Activated CD4-positive, alpha-beta T cell treated with anti-CD3 and anti-CD28 coated beads, Interleukin-2, amount 50 U/mL, for 24 hours (primary cell): ENCODE measurements around the gene CCDC180.
"Not testable (repeated sequence)": the region's sequence is repeated elsewhere in the genome, so short reads cannot be mapped to it uniquely, and the experiment has no call there.

ENCODE experiments used
- DNase-seq, 2 donors: peaks; one replicate each; pipeline ENCODE4 v3.0.0-alpha.2; 2020; ENCODE audit warnings: low read depth in 1 of 2, low spot score in 1 of 2

Gene CCDC180

GRCh38 chr9:97310896-97311295, 3.4 kb downstream of the CCDC180 start:
- no peak for DNase-seq

- no peak for DNase-seq
Observed at GRCh38 chr9:97311798-97312500, 4.5 kb downstream of the CCDC180 start.

DNA sequence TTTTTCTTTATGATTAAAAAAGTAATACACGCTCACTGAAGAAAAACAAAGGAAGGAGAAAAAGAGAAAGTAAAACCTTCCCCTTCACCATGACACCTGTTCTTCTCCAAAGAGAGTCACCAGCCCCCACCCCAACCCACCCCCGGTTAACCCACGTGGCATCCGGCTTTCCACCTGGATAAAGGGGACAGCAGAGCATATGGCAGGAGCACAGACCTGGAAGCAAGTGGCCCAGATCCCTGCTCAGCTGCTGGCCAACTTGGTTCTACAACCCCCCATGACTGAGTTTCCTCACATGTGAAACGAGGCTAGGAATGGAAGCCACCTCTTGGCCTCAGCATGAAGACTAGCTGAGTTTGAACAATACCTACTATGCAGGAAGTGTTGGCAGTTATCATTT, 5.1 kb downstream of the CCDC180 start:
- no peak for DNase-seq

GRCh38 chr9:97313243-97313642, 5.8 kb downstream of the CCDC180 start:
- DNase-seq: no peak

DNA sequence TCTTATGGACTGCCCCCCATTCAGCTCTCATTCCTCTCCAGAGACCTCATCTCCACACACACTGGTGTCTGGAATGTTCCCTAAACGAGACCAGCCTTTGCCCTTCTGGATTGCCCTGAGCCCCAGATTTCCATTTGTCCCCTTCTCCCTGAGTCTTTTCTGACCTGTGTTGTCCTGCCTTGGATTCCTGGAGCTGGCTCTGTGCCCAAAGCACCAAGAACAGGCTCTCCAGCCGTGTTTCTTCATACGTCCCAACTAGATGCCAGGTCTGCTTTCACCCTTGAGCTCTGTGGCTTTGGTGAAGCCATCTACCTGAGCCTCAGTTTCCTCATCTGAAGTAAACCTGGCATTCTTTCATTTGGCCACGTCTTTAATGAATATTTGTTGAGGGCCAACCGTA, 6.3 kb downstream of the CCDC180 start:
- no peak for DNase-seq

DNA sequence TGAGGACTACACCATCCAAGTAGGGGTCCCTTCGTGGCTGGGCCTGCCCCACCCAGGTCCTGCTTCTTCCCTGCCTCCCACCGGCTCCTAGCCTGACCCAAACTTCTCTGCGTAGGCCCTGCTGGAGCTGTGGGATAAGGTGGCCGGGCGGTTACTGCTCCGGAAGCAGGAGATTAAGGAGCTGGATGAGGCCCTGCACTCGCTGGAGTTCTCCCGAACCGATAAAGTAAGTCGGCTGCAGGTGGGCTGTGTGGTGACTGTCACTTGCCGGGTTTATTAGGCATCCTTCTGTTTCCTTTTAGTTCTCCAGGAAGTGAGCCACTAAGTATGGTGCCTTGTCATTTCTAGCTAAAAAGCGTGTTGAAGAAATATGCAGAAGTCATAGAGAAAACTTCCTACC, 7.0 kb downstream of the CCDC180 start:
- no peak for DNase-seq

DNA sequence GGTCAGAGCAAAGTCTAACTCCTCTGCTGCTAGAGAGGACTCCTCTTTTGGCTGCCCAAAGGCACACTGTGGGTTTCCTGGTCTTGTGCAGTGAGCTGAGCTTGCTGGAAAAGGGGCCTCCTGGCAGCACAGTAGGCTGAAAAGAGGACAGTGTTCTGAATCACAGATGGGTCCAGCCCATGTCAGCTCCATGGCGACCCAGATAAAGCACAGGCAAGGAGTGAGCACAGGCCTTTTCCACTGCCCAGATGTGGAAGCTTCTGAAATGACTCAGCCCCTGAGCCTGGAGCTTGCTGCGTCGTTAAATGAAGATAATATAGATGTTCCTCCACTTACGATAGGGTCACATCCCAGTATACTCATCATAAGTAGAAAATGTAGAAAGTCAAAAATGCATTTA, 8.1 kb downstream of the CCDC180 start:
- DNase-seq: no peak

DNA sequence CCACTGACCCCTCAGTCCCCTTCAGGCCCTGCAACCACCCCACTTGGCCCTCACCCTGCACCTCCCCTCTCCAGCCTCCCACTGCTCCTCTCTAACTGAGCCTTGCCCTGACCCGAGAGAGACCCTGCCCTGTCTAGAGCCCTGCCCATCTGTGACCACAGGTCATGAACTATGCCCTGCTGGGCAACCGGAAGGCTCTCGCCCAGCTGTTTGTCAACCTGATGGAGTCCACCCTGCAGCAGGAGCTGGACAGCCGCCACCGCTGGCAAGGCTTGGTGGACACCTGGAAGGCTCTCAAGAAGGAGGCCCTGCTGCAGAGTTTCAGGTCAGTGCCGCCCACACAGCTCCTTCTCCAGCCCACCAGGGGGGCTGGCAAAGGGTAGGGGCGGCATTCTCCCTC, 9.4 kb downstream of the CCDC180 start:
- DNase-seq: no peak

DNA sequence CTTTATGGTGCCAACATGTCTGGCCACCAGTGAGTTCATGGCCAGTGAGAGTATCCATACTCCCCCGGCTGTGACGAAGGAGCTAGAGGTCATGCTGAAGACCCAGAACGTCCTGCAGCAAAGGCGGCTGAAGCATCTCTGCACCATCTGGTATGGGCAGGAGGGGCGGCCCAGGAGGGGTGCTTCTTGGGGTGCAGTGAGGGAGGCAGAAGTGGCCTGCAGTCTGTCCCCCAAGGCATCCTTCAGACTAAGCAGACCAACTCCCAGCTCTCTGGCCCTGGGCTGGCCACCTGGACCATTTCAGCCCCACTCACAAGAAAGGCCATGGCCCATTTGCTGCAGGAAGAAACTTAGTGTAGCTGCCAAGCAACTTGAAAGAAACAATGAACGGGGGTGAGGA, 11.0 kb downstream of the CCDC180 start:
- no peak for DNase-seq

DNA sequence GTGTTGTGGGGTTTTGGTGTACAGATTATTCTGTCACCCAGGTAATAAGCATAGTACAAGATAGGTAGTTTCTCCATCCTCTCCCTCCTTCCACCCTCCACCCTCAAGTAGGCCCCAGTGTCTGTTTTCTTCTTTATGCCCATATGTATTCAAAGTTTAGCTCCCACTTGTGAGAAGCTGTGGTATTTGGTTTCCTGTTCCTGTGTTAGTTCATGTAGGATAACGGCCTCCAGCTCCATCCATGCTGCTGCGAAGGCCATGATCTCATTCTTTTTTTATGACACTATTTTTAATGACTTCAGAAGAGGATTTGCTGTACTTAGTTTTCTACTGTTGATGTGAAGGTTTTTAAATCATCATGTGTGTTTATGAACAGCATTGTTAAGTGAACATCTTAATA, 11.9 kb downstream of the CCDC180 start:
- DNase-seq: no peak

DNA sequence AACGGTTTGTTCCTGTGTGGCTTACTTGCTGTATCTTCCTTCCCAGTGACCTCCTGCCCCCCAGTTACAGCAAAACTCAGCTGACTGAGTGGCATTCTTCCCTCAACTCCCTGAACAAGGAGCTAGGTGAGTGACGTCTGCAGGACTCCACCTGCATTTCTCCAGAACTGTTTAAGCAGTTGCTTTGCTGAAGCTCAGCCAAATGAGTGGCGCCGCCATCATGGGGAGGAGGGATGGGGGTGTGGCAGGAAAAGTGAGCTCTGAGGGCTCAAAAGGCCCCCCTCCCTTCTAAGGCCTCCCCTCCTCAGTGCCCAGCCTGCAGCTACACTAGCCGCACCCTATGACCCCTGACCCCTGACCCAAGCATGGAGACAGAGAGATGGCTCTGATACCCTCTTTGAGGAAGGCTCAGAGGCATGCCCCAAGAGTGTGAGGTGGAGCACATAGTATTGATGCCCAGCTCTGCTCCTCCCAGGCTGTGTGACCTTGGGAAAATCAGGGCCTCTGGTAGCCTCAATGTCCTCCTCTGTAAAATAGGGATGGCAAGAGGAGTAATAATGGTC, 12.7 kb downstream of the CCDC180 start:
- DNase-seq: no peak

DNA sequence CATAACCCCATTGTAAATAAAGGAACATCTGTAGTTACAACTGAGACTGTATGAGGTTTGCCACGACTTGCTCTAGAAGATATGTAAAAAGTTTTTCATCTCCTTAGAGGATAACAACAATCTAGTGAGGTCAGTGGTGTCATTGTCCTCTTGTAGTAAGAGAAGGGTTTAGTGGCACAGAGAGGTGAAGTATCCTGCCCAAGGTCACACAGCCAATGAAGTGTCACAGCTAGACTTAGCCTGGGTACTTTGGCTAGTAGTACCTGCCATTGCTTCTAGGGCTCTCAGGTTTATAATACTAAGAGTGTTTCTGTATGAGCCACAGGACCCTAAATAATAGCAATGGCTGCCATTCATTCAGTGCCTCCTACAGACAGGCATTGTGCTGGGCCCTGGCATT, 13.8 kb downstream of the CCDC180 start:
- DNase-seq: no peak

GRCh38 chr9:97321691-97322090, 14.2 kb downstream of the CCDC180 start:
- DNase-seq: no peak

- DNase-seq: no peak
Observed at GRCh38 chr9:97322105-97322504, 14.6 kb downstream of the CCDC180 start.

- no peak for DNase-seq
Observed at GRCh38 chr9:97324954-97325353, 17.5 kb downstream of the CCDC180 start.

DNA sequence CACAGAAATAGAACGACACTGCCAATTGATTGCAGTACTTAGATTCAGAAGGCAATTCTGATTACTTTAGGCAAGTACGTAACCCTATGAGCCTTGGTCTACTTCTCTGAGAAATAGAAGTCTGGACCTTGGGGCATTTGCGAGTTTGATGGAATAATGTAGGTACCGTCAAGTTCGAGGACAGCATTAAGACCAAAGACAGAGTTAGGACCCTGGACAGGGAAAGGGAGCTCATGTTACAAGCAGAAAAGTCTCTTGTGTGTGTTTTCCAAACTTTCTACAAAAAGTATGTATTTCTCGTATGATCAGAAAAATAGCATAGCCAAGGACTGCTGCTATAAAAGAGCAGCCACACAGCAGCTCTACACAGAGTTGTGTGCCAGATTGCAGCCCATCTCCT, 20.1 kb downstream of the CCDC180 start:
- no peak for DNase-seq

- DNase-seq: no peak
Observed at GRCh38 chr9:97332993-97333392, 25.5 kb downstream of the CCDC180 start.

DNA sequence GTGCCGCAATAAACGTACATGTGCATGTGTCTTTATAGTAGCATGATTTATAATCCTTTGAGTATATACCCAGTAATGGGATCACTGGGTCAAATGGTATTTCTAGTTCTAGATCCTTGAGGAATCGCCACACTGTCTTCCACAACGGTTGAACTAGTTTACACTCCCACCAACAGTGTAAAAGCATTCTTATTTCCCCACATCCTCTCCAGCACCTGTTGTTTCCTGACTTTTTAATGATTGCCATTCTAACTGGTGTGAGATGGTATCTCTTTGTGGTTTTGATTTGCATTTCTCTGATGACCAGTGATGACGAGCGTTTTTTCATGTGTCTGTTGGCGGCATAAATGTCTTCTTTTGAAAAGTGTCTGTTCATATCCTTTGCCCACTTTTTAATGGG, 28.2 kb downstream of the CCDC180 start:
- DNase-seq: not testable (repeated sequence)

- no peak for DNase-seq
Observed at GRCh38 chr9:97348871-97349270, 41.4 kb downstream of the CCDC180 start.

DNA sequence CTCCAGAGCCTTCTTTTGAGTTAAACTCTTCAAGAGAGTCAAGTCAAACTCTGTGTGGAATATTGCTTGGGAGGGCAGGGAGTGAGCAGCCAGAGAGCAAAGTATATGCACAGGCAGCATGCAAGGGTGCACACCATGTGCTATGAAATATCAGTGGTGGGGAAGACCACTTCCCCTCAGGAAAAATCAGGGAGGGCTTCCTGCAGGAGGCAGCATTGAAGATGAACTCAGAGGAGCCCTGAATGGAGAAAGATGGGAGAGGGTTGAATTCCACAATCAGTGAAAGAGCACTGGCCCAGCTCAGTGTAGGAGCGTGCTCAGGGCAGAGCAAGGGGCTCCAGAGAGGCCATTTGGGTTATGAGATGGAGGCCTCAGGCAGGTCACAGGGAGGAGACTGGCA, 41.9 kb downstream of the CCDC180 start:
- no peak for DNase-seq

DNA sequence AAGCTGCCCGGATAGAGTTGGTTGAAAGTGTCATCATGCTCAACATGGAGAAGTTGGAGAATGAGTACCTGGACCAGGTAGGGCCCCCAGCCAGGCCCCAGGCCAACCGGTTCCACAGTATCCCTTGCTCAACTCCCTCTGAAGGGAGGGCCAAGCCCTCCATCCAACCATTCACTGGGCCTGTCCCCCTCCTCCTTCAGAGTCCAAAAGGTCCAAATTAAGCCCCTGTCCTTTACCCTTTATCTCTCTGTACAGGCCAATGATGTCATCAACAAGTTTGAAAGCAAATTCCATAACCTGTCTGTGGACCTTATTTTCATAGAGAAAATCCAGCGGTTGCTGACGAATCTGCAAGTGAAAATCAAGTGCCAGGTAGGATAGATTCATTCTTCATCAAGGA, 47.2 kb downstream of the CCDC180 start:
- no peak for DNase-seq

DNA sequence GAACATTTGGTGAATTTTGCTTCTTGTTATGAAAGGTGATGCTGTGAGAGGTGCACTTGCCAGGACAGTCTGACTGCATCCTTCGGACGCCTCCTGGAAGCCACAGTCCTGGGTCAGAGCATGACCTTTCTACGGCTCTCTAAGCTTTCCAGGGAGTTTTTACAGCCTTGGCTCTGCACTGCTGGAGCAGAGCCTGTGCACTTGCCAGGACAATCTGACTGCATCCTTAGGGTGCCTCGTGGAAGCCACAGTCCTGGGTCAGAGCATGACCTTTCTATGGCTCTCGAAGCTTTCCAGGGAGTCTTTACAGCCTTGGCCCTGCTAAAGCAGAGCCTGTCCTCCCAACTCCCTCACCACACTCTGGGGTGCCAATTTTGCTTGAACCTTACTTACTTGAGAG, 49.6 kb downstream of the CCDC180 start:
- DNase-seq: no peak
